ENCODE measurements around the gene CPNE8.
"Not testable (repeated sequence)": the region's sequence is repeated elsewhere in the genome, so short reads cannot be mapped to it uniquely, and the experiment has no call there.

CPNE8 gene

DNA sequence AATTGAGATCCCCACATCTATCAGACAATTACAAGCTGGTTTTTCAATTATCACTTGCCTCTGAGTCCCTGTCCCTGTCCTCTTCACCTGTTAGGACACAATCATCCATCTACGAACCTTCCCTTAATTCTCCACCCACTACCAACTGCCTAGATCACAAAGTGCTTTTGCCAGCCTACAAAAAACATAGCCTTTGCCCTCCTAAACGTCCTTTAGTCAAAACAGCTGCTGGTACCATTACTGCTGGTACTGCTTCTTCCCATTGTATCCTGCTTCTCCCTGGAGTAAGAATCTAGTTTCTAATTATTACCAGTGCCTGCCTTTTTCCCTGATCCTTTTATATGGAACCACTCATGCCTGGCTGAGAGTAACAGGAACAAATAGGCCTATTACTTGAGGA, 82.1 kb downstream of the CPNE8 start:
- no peak for DNase-seq

DNA sequence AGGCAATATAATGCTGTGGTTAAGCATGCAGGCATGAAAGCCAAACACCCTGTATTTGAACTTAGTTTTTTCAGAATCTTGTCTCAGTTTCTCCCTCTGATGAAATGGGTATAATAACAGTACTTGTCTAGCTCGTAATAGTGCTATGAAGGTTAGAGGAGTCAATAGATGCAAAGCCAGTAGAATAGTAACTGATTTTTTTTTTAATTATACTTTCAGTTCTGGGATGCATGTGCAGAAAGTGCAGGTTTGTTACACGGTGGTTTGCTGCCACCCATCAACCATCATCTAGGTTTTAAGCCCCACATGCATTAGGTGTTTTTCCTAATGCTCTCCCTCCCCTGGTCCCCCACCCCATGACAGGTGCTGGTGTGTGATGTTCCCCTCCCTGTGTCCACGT, 87.4 kb downstream of the CPNE8 start:
- DNase-seq: no peak

DNA sequence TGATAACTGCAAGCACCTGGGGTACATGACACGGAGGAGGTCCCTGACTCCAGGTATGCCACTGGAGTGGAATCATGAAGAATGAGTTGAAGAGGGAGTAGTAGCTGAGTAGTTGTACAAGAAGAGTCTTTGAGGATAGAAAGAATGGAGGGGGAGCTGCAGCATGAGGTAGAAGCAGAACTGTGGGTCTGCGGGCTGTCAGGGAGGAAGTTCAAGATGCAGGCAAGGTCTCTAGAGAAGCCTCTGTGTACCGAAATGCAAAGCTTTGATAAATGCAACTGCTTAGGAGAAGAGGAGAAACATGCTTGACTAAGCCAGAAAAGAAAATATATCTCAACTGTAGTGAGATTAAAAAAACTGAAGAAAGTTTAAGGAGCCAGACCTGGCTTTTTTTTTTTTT, 91.5 kb downstream of the CPNE8 start:
- no peak for DNase-seq

DNA sequence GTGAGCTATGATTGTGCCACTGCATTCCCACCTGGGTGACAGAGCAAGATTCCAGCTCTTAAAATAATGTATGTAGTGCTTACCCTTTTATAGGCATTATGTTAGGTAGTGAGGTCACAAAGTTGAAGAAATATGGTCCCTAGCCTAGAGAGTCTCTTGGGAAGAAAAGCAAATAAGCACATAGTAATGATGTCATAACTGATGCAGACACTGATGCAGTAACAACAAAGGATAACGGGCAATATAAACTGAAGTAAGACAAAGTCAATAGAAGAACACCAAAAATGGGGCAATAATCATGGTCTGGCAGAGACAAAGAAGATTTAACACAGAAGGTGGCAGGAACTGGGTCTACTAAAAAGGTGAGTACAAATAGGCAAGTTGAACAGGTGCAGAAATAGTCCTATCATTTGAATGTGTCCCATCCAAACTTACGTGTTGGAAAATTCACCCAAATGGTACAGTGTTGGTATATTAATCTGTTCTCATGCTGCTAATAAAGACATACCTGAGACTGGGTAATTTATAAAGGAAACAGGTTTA, 93.5 kb downstream of the CPNE8 start:
- DNase-seq: no peak

DNA sequence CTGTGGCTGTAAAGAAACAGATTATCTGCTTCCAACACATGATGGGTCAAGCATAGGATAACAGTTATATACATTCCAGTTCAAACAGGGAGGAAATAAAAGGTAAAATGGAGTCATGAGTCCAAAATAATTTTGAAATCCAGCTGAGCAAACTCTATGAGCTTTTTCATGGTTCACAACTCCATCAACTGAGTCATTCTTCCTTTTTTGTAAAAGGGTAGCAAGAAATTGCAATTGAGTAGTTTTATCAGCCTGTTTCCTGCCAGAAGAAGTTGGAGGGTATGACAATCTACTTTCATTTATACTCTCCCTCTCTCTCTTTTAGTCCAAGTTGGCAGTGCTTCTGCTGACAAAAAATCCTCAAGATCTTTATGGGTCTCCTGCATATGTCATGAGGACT, 95.6 kb downstream of the CPNE8 start:
- DNase-seq: no peak

DNA sequence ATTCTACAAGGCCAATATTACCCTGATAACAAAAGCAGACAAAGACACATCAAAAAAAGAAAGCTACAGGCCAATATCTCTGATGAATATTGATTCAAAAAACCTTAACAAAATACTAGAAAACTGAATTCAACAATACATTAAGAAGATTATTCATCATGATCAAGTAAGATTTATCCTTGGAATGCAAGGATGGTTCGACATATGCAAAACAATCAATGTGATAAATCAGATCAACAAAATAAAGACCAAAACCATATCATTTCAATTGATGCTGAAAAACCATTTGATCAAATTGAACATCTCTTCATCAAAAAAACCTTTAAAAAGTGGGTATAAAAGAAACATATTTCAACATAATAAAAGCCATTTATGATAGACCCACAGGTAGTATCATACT, 117.3 kb downstream of the CPNE8 start:
- no peak for DNase-seq

DNA sequence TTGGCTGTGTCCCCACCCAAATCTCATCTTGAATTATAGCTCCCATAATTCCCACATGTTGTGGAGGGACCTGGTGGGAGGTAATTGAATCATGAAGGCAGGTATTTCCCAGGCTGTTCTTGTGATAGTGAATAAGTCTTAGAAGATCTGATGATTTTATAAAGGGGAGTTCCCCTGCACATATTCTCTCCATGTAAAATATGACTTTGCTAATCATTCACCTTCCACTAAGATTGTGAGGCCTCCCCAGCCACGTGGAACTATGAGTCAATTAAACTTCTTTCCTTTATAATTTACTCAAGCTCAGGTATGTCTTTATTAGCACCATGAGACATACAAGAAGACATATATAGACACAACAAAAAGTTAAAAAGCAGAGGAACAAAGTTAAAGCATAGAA, 120.0 kb downstream of the CPNE8 start:
- no peak for DNase-seq

DNA sequence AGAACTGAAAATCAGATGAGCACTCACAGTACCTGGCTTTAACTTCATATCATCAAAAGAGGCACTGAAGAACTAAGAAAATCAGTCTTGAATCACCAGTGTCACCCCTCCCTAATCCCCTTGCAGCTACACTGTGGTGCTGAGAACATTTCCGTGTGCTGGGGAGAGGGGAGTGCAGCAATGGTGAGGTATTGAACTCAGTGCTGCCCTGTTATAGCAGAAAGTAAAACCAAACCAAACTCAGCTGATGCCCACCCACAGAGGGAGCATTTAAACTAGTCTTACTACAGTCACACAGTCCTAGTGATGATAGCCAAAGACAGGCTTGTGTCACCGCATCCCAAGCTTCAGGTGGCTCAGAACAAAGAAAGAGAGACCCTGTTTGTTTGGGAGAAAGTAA, 122.1 kb downstream of the CPNE8 start:
- DNase-seq: no peak

DNA sequence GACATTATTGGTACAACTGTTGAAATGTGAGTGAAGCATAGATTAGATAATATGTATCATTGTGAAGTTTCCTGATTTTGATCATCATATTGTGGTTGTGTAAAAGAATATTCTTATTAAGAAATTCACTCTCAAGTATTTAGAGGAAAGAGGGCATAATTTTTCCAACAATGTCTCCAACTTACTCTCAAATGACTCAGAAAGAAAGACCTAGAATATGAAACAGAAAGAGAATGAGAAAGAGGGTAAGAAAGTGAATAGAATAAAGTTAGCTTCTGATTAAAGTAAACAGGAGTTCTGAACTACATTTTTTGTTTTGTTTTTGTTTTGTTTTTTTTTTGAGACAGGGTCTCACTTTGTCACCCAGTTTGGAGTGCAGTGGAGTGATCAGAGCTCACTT, 123.0 kb downstream of the CPNE8 start:
- no peak for DNase-seq

DNA sequence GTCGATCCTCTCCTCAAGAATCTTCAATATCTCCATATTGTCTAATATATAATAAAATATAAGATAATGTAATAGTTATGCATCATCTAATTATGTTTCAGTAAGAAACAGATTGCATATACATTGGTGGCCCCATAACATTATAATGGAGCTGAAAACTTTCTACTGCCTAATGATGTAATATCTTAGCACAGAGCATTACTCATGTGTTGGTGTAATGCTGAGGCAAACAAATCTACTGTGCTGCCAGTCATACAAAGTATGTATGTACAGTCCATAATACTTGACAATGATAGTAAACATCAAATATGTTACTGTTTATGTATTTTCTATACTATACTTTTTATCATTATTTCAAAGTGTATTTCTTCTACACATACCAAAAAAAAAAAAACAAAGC, 128.7 kb downstream of the CPNE8 start:
- DNase-seq: no peak

DNA sequence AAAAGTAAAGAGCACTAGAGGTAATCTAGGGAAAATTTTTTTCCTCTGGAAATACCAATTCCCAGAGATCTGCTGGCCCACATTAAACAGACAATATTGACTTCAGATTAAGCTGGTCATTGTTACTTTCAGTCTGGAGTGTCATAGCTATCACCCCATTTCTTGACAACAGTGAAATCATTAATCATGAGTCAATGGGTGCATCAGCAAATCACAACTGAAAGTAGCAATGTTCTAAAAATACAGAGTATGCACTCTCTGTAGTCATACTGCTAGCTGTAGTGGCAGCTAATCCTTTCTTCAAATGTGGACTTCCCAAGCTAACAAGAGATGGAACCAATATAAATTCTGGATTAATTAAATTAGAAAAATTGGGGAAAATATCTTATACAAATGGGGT, 129.9 kb downstream of the CPNE8 start:
- DNase-seq: no peak

DNA sequence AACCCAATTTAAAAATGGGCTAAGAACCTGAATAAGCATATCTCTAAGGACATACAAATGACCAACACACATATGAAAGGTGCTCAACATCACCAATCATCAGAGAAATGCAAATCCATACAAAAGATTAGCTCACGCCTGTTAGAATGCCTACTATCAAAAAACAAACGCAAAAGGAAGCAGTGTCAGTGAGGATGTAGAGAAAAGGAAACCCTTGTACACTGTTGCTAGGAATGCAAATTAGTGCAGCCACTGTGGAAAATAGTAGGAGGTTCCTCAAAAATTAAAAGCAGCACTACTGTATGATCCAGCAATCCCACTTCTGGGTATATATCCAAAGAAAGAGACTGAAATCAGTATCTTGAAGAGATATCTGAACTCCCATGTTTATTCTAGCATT, 133.0 kb downstream of the CPNE8 start:
- DNase-seq: no peak

DNA sequence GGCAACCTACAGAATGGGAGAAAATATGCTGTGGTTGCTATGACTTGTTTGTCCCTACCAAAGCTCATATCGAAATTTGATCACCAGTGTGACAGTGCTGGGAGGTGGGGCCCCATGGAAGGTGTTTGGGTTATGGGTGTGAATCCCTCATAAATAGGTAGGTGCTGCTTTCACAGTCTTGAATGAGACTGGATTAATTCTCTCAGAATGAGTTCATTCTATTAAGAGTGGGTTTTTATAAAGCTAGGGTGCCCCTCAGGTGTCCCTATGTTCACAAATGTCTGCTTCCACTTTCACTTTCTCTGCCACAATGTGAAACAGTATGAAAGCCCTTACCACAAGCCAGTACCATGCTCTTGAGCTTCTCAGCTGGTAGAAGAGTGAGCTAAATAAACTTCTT, 133.5 kb downstream of the CPNE8 start:
- DNase-seq: no peak

DNA sequence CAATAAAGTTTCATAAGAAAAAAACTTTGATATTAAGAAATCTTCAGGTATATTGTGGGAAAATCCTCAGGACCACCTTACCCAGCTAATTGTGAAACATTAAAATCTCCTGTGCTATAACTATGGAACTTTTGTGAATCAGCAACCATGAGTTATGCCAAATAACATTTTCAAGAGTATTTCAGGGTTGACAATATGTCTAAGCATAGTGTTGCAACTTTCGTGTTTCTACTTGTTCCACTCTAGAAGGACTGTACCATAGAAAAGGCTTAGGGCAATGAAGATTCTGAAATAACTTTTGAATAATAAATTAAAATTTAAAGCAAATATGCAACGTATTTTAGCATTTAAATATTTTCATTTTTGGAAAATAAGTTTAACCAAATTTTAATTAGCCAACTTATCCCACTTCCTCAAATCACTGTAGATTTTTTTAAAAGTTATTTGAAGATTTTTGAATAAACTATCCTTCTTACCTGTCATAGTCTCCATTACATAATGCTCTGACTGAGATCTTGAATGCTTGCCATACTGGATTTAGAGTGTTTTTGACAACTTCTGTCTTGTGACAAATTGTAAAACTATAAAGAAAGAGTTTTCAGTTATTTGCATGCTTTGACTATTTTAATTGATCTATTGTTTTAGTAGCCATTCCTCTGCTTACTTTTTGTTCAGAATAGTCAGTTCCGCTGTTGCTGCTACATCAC, 143.6 kb downstream of the CPNE8 start:
- no peak for DNase-seq

DNA sequence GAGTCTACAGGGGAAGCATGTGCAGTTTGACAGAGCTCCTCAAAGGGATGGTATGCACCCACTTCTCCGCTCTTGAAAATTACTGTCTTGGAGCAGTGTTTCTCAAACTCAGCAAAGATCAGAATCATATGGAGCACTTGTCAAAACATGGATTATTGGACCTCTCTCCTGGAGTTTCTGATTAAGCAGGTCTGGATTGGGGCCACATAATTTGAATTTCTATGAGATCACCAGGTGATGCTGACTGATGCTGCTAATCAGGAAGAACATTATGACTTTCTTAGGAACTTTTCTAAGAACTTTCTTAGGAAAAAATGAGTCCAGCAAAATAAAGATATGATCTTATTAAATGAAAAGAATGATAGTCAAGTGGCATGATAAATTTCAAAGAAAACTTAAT, 144.3 kb downstream of the CPNE8 start:
- DNase-seq: no peak

DNA sequence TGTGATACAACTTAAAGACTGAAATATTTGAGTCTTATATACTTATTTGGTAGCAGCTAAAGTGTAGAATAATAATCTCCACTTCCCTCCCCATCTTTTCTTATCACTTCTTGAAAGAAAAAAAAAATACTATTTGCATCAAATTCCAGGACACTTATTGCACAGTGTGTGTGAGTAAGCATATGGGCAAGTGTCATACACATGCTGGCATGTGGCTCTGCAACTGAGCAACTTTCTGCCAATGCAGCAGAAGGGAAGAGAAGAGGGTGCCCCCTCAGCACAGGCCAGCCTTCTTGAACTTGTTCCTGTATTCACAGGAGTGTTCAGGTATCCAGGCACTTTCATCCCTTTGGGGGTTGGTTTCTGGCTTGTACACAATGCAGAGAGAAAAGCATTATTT, 145.8 kb downstream of the CPNE8 start:
- DNase-seq: no peak

DNA sequence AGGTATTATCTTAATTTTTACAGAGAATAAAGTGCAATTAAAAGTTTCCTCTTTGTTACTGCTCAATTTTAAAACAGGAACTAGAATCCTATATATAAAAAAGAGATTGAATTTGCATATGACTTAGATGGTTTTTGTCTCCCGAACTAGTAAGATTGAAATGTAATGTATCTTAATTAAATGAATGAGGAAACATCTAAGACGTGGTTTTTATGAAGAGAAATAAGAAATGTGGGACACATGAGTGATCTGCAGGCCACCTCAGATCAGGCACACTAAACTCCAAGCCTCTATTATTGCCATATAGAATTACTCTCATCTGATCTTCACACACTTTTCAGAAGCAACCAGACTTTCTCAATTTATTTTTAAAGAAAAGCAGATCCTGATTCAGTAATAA, 158.6 kb downstream of the CPNE8 start:
- no peak for DNase-seq

DNA sequence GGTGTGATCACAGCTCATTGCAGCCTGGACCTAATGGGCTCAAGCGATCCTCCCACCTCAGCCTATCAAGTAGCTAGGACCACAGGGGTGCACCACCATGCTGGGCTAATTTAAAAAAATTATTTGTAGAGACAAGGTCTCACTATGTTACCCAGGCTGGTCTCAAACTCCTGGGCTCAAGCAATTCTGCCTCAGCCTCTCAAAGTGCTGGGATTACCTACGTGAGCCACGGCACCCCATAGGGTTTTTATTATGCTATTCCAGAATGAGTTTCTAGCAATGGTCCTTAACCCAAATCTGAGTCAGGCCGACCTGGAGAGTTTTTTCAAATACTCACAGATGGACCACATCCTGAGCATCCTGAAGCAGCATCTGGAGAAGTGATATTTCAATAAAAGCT, 159.8 kb downstream of the CPNE8 start:
- no peak for DNase-seq

DNA sequence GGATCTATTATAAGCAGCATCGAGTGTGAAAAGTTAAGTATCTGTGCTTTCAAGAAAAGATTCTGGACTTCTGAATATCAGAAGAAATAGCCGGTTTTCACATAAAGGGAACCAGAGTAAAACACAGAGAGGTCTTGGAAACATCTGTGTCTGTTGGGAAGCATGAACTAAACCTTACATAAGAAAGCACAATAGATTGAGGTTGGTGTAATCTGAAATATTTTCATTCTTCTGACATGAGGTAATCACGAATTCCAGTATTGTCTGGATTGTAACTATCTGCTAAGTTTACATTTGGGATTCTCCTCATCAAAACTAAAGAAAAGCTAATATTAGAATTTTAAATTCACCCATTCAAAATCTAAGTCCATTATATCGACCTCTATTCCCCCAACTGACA, 161.3 kb downstream of the CPNE8 start:
- DNase-seq: no peak

DNA sequence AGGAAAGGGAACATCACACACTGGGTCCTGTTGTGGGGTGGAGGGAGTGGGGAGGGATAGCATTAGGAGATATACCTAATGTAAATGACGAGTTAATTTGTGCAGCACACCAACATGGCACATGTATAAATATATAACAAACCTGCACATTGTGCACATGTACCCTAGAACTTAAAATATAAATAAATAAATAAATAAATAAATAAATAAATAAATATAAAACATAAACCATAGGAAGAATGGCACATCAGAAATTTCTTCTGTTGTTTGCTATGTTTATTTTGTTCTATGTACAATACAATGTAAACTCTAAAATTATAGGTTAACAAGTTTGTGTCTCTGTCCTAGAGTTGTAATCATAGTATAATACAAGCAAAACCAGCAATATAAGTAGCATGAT, 162.9 kb downstream of the CPNE8 start:
- DNase-seq: not testable (repeated sequence)

DNA sequence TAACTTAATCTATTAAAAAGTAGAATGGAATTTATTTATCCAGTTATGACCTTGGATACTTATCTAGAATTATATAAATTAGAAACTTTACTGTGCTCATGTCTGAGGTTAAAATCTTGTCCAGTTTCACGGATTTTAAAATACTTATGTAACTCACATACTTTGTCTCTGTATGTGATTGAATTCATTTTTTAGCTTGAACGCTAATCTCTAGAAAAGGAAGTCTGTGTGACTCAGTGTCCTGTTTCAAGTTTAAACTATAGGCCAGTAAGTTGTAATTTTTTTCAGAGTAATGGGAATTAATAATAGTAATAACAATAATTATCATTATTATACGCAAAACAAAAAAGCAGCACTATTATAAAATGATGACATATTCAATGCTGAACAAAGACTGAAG, 168.6 kb downstream of the CPNE8 start:
- DNase-seq: no peak

DNA sequence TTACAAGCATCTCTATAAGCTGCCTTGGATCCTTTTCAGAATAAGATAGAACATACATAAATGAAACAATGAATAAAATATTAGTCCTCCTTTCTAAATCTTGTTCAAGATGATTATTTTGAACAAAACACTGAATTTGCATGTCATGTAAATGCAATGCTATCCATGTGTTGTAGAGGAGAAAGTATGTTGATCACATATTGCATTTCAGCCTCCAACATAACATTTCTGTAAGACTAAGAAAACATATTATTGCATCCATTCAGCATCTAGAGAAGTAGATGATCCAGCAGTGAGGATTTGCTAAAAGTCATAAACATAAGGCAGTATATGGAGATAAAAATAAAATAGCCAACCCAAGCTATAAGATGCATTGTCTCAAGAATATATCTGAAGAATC, 172.6 kb downstream of the CPNE8 start:
- no peak for DNase-seq

DNA sequence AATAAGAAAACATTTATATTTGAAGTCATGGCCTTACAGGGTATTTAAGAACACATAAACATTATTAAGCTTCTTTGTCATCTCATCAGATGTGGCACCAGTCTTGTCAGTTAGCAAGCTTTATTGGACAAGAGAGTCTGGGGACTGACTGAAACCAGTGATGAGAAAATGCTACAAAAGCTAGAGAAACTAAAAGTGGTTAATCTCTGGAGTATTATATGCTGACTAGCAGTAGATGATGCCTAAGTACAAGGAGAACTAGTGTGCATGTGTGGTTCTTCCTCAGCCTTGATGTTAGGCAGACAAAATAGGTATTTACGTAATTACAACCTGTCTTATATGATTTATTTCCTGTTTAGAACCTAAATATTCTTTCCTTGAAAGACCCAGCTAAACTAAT, 176.5 kb downstream of the CPNE8 start:
- DNase-seq: no peak

DNA sequence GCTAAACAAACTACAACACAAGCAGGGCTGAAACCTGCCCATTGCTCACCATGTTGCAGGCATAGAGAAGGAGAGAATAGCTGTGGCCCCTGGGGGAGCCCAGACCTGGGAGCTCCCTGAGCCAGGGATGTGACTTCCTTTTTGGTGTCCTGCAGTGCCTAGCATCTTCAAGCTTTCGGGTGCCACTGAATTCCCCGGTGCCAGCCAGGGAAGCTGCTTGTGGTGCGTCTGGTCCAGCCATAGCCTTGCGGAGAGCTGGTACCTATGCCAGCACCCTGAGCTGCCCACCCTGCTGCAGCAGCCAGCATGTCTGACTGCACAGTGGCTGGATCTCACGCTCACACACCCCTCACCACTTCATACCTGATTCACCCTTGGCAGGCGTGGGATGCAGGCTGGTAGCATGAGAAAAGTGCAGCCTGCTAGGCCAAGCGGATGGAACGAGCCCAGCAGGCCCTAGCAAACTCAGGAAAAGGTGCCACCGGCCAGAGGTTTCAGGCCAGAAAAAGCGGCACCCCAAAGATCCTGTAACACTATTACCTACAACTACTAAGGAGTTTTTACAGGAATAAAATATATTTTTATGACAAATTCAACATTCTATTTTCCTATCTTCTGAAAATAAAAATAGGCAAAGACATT, 183.7 kb downstream of the CPNE8 start:
- no peak for DNase-seq

DNA sequence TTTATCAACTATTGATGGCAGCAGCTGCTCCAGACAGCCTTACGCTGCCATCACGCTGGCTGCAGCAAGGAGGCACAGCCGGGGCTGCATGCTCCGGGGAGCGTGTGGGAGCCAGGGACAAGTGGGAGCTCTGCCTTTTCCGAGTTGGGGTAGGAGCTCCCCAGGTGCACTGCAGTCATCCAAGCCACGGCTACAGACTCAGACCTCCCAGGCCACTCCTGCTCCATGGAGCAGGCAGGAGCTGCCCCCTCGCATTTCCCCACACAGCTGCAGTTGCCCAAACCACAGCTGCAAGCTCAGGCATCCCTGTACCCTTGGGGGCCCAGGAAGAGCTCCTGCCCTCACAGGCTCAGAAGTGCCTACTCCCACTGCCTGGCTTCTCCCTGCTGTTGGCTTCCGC, 184.7 kb downstream of the CPNE8 start:
- no peak for DNase-seq

Measured in NCI-H187 treated with DMSO at 0.1 percent for 48 hours (cell line).